HepG2 (cell line): ENCODE results near the gene CEP104. TPM values are rescaled to one million over a fixed set of nuclear protein-coding genes. Genes with fewer than 3 reads are reported as not detected.

Experiments used
- KAT7 ChIP-seq: IDR thresholded peaks from 2 replicates; pipeline ENCODE4 v1.6.1; 2018; ENCODE audit warnings: borderline replicate concordance, missing compliant biosample characterization
- KDM3A ChIP-seq: IDR thresholded peaks from 2 replicates; pipeline ENCODE4 v1.6.1; 2018; ENCODE audit warnings: low read depth, missing compliant biosample characterization
- MAZ ChIP-seq, 2 experiments: sonication (generic) in 1 of 2; formaldehyde crosslinking in 1 of 2; IDR thresholded peaks; 2 replicates each; pipeline versions ENCODE4 v1.5.0 to v1.6.1; 2012 to 2020; ENCODE audit warnings: low read depth in 2 of 2, mild to moderate bottlenecking in 2 of 2, borderline replicate concordance in 1 of 2, improper control_type of control experiment in 1 of 2, low read length in 1 of 2, missing genetic modification reagents in 1 of 2, moderate library complexity in 1 of 2
- MED1 ChIP-seq: sonication (generic); formaldehyde crosslinking; IDR thresholded peaks from 2 replicates; pipeline ENCODE4 v1.4.0; 2020; ENCODE audit warnings: missing genetic modification reagents
- RAD21 ChIP-seq: fragments of 450-650 bp; formaldehyde crosslinking; IDR thresholded peaks from 2 replicates; pipeline ENCODE4 v1.5.0; 2020; ENCODE audit warnings: mild to moderate bottlenecking
- SCMH1 ChIP-seq: sonication (generic); formaldehyde crosslinking; IDR thresholded peaks from 2 replicates; pipeline ENCODE4 v1.9.0; 2021; ENCODE audit warnings: missing genetic modification reagents, mild to moderate bottlenecking, borderline replicate concordance
- TAF1 ChIP-seq: sonication (generic); formaldehyde crosslinking; IDR thresholded peaks from 2 replicates; pipeline ENCODE4 v1.4.0; 2020; ENCODE audit warnings: missing genetic modification reagents
- XRCC5 ChIP-seq: fragments of 200-400 bp; formaldehyde crosslinking; optimal IDR thresholded peaks from 2 replicates; pipeline ENCODE3; 2017; ENCODE audit warnings: mild to moderate bottlenecking, low read length
- ZFYVE20 ChIP-seq: sonication (generic); formaldehyde crosslinking; IDR thresholded peaks from 2 replicates; pipeline ENCODE4 v1.8.0; 2023; ENCODE audit warnings: low read depth, mild to moderate bottlenecking, moderate library complexity, missing genetic modification reagents, borderline replicate concordance
- ZNF205 ChIP-seq: IDR thresholded peaks from 2 replicates; pipeline ENCODE4 v1.6.1; 2018; ENCODE audit warnings: missing biosample characterization, missing genetic modification reagents
- ZNF333 ChIP-seq: sonication (generic); formaldehyde crosslinking; IDR thresholded peaks from 2 replicates; pipeline ENCODE4 v1.4.0; 2020; ENCODE audit warnings: mild to moderate bottlenecking, missing genetic modification reagents, borderline replicate concordance
- ZNF432 ChIP-seq: sonication (generic); formaldehyde crosslinking; IDR thresholded peaks from 2 replicates; pipeline ENCODE4 v1.5.0; 2020; ENCODE audit warnings: missing genetic modification reagents, mild to moderate bottlenecking, borderline replicate concordance
- ZSCAN25 ChIP-seq: sonication (generic); formaldehyde crosslinking; IDR thresholded peaks from 2 replicates; pipeline ENCODE4 v1.8.0; 2022; ENCODE audit warnings: mild to moderate bottlenecking, missing genetic modification reagents
- polyA plus RNA-seq, 8 experiments: library from polyadenylated mRNA; depleted of rRNA in 3 of 8; stranded (reverse) in 7 of 8; unstranded in 1 of 8; fragments of >200 nt; fragmentation: Illumina TruSeq in 4 of 8; extraction: Trizol in 4 of 8; gene quantifications; 2 replicates each; pipeline versions ENCODE4 v1.2.1 to v1.2.3, GENCODE V29; 2011 to 2016; ENCODE audit warnings: low read depth in 4 of 8, missing spikeins in 1 of 8, mixed read lengths in 1 of 8; ENCODE audit not compliant: insufficient read depth in 1 of 8
- total RNA-seq, 5 experiments: library from RNA; depleted of rRNA; stranded (reverse); fragments of >200 nt; fragmentation: Illumina TruSeq; extraction: Trizol; gene quantifications; 2 replicates each; pipeline ENCODE4 v1.2.3, GENCODE V29; 2016; ENCODE audit warnings: low read depth in 1 of 5
- TF ChIP-seq, protein P1 (sequence below): IDR thresholded peaks from 2 replicates; pipeline ENCODE4 v1.6.1; 2012; ENCODE audit warnings: inconsistent platforms
- TF ChIP-seq, protein P2 (sequence below): sonication (generic); formaldehyde crosslinking; IDR thresholded peaks from 2 replicates; pipeline ENCODE4 v1.8.0; 2022; ENCODE audit warnings: mild to moderate bottlenecking, missing genetic modification reagents; ENCODE audit not compliant: insufficient replicate concordance
- TF ChIP-seq, protein P3 (sequence below): sonication (generic); formaldehyde crosslinking; IDR thresholded peaks from 2 replicates; pipeline ENCODE4 v1.8.1; 2022; ENCODE audit warnings: low read depth, mild to moderate bottlenecking, missing genetic modification reagents
- TF ChIP-seq, protein P4 (sequence below): sonication (generic); formaldehyde crosslinking; IDR thresholded peaks from 2 replicates; pipeline ENCODE4 v1.8.0; 2022; ENCODE audit warnings: mild to moderate bottlenecking, missing genetic modification reagents, moderate library complexity
- TF ChIP-seq, protein P5 (sequence below): sonication (generic); formaldehyde crosslinking; conservative IDR thresholded peaks from 2 replicates; pipeline ENCODE4 v1.4.0; 2020; ENCODE audit warnings: mild to moderate bottlenecking, missing genetic modification reagents, moderate library complexity
- TF ChIP-seq, protein P6 (sequence below): sonication (generic); formaldehyde crosslinking; conservative IDR thresholded peaks from 2 replicates; pipeline ENCODE4 v1.8.1; 2023; ENCODE audit warnings: missing genetic modification reagents

CEP104 gene
- total and polyA plus RNA-seq, 2 of the 13 experiments (the other 11 are each of a cell fraction or from before 2014, with no cell fraction given): 20.4 to 30.1 TPM

DNA sequence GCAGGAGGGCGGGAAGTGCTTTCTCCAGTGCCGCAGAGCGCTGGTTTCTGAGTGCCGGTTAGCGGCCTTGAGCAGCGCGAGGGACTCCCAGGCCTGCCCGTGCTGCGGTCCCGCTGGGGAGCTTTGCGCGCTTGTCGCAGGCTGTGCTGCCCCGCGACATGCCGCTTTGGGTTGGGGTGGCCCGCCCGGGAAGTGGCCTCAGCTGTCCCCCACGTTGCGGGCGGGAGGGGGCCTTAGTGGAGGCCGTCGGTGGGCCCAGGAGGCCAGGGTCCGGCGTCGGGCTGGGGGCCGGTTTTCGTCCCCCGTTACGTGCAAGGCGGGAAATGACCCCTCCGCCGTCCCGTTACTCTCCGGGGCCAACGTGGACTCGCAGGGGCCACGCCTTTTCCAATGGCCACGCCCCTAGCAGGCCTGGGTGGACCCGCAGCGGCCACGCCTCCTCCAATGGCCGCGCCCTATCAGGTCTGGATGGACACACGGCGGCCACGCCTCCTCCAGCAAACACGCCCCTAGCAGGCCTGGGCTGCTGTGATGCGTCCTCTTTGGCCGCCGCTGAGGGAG, 44.0 kb upstream of the CEP104 start (continued):
- TF ChIP-seq SCMH1 (CRISPR knock-in tag): no peak
- TF ChIP-seq, protein P1, sequence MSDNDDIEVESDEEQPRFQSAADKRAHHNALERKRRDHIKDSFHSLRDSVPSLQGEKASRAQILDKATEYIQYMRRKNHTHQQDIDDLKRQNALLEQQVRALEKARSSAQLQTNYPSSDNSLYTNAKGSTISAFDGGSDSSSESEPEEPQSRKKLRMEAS: peak; percentile 73; the same call in 1 of the 2 replicates
- TF ChIP-seq KAT7 (CRISPR knock-in tag): no peak
- TF ChIP-seq, protein P2, sequence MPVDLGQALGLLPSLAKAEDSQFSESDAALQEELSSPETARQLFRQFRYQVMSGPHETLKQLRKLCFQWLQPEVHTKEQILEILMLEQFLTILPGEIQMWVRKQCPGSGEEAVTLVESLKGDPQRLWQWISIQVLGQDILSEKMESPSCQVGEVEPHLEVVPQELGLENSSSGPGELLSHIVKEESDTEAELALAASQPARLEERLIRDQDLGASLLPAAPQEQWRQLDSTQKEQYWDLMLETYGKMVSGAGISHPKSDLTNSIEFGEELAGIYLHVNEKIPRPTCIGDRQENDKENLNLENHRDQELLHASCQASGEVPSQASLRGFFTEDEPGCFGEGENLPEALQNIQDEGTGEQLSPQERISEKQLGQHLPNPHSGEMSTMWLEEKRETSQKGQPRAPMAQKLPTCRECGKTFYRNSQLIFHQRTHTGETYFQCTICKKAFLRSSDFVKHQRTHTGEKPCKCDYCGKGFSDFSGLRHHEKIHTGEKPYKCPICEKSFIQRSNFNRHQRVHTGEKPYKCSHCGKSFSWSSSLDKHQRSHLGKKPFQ (CRISPR knock-in tag): peak; percentile 2
- peak; percentile 76; the same call in 1 of the 2 replicates for TF ChIP-seq TAF1 (CRISPR knock-in tag)
- no peak for TF ChIP-seq KDM3A
- no peak for TF ChIP-seq ZFYVE20 (CRISPR knock-in tag)
- no peak for TF ChIP-seq ZSCAN25 (CRISPR knock-in tag)
- TF ChIP-seq, protein P3, sequence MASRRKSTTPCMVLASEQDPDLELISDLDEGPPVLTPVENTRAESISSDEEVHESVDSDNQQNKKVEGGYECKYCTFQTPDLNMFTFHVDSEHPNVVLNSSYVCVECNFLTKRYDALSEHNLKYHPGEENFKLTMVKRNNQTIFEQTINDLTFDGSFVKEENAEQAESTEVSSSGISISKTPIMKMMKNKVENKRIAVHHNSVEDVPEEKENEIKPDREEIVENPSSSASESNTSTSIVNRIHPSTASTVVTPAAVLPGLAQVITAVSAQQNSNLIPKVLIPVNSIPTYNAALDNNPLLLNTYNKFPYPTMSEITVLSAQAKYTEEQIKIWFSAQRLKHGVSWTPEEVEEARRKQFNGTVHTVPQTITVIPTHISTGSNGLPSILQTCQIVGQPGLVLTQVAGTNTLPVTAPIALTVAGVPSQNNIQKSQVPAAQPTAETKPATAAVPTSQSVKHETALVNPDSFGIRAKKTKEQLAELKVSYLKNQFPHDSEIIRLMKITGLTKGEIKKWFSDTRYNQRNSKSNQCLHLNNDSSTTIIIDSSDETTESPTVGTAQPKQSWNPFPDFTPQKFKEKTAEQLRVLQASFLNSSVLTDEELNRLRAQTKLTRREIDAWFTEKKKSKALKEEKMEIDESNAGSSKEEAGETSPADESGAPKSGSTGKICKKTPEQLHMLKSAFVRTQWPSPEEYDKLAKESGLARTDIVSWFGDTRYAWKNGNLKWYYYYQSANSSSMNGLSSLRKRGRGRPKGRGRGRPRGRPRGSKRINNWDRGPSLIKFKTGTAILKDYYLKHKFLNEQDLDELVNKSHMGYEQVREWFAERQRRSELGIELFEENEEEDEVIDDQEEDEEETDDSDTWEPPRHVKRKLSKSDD: no peak
- TF ChIP-seq MED1 (CRISPR knock-in tag): peak; percentile 51
- TF ChIP-seq, protein P4, sequence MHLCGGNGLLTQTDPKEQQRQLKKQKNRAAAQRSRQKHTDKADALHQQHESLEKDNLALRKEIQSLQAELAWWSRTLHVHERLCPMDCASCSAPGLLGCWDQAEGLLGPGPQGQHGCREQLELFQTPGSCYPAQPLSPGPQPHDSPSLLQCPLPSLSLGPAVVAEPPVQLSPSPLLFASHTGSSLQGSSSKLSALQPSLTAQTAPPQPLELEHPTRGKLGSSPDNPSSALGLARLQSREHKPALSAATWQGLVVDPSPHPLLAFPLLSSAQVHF: no peak
- TF ChIP-seq, protein P5, sequence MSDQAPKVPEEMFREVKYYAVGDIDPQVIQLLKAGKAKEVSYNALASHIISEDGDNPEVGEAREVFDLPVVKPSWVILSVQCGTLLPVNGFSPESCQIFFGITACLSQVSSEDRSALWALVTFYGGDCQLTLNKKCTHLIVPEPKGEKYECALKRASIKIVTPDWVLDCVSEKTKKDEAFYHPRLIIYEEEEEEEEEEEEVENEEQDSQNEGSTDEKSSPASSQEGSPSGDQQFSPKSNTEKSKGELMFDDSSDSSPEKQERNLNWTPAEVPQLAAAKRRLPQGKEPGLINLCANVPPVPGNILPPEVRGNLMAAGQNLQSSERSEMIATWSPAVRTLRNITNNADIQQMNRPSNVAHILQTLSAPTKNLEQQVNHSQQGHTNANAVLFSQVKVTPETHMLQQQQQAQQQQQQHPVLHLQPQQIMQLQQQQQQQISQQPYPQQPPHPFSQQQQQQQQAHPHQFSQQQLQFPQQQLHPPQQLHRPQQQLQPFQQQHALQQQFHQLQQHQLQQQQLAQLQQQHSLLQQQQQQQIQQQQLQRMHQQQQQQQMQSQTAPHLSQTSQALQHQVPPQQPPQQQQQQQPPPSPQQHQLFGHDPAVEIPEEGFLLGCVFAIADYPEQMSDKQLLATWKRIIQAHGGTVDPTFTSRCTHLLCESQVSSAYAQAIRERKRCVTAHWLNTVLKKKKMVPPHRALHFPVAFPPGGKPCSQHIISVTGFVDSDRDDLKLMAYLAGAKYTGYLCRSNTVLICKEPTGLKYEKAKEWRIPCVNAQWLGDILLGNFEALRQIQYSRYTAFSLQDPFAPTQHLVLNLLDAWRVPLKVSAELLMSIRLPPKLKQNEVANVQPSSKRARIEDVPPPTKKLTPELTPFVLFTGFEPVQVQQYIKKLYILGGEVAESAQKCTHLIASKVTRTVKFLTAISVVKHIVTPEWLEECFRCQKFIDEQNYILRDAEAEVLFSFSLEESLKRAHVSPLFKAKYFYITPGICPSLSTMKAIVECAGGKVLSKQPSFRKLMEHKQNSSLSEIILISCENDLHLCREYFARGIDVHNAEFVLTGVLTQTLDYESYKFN (CRISPR knock-in tag): peak; percentile 18; the same call in 1 of the 2 replicates
- no peak for TF ChIP-seq ZNF333 (CRISPR knock-in tag)
- no peak for TF ChIP-seq ZNF432 (CRISPR knock-in tag)
- TF ChIP-seq, protein P6, sequence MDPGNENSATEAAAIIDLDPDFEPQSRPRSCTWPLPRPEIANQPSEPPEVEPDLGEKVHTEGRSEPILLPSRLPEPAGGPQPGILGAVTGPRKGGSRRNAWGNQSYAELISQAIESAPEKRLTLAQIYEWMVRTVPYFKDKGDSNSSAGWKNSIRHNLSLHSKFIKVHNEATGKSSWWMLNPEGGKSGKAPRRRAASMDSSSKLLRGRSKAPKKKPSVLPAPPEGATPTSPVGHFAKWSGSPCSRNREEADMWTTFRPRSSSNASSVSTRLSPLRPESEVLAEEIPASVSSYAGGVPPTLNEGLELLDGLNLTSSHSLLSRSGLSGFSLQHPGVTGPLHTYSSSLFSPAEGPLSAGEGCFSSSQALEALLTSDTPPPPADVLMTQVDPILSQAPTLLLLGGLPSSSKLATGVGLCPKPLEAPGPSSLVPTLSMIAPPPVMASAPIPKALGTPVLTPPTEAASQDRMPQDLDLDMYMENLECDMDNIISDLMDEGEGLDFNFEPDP (CRISPR knock-in tag): no peak
- TF ChIP-seq MAZ (IDR thresholded peaks at IDR 0.05; ENCODE audit: borderline replicate concordance, low read depth, low read length): no peak
- TF ChIP-seq MAZ (CRISPR knock-in tag; IDR thresholded peaks at IDR 0.05; ENCODE audit: low read depth): 0 out of 2 replicates have a peak, but pooled peaks have one; percentile 5
- TF ChIP-seq XRCC5: no peak
- TF ChIP-seq ZNF205 (CRISPR knock-in tag): no peak
- TF ChIP-seq RAD21 (CRISPR knock-in tag): peak; percentile 33; the same call in 1 of the 2 replicates
